ENCODE measurements around the gene GYS1. TPM values are rescaled to one million over a fixed set of nuclear protein-coding genes. Genes with fewer than 3 reads are reported as not detected.

GYS1 gene
- total and polyA plus RNA-seq, 2 donors: 14.0 to 22.2 TPM

DNA sequence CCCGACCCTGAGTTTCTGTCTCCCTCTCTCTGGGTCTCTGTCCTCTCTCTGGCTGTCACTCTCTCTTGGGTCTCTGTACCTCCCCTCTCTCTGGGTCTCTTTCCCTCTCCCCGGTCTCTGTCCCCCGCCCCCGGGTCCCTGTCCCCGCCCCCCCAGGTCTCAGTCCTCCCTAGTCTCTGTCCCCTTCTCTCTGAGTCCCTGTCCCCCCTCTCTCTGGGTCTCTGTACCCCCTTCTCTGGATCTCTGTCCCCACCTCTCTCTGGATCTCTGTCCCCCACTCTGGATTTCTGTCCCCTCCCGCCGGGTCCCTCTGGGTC, 30.3 kb downstream of the GYS1 start:
- H3K4me1 ChIP-seq (ENCODE audit: control insufficient read depth in 2 of 2, insufficient read depth in 2 of 2, low read length in 2 of 2): peaks cover 36 to 49% of the 10 kb centered on the region in 2 donors
- H3K27me3 ChIP-seq (ENCODE audit: control insufficient read depth in 2 of 2, insufficient read depth in 1 of 2, low read length in 1 of 2): no peaks in the 10 kb centered on the region
- no peak for DNase-seq (ENCODE audit: low read depth in 6 of 9, low spot score in 9 of 9)
- peaks cover 0 to 8% of the 10 kb centered on the region in 2 donors for H3K9me3 ChIP-seq (ENCODE audit: control insufficient read depth in 2 of 2, insufficient read depth in 1 of 2, low read length in 1 of 2)
- H3K4me3 ChIP-seq (ENCODE audit: low read length in 2 of 2): peak overlapping the region; percentile 6 to 16
- WGBS: 46% methylated on average over 7 of the region's 7 CpGs
- peak overlapping the region; percentile 73 to 95 for H3K27ac ChIP-seq (ENCODE audit: low read depth in 1 of 2, low read length in 1 of 2)
- H3K36me3 ChIP-seq (ENCODE audit: control insufficient read depth in 2 of 2, insufficient read depth in 2 of 2, low read length in 1 of 2): peaks cover 17 to 18% of the 10 kb centered on the region in 2 donors

DNA sequence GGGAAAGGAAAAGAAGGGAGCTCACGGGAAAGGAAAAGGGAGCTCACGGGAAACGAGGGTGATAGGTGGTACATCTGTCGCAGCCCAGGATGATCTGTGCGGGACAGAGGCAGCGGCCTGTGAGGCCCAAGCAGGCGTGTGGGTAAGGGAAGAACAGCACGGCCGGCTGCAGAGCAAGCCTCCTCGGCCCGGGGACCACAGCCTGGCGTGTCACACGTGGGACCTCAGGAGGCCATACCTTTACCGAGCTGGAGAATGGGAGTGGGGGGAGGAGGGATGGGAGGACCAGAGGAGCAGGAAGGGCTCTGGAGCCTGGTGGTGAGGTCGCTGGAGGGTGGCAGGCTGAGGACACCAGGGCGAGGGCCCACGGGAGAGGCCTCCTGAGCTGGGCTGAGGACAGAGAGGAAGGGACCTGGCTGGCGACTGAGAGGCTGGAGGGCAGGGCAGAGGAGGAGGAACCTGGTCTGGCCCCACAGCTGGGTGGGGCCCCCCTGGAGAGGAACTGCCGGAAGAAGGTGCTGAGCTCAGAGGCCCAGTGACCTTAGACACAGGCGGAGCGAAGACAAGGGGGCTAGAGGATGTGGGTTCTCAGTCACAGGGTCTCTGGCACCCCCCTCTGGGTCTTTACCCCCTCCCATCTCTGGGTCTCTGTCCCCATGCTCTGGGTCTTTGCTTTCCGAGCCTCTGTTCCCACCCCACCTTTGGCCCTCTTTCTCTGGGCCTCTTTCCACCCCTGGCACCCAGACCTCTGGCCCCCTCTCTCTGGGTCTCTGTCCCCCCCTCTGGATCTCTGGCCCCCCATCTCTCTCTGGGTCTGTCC, 30.9 kb downstream of the GYS1 start:
- Histone ChIP-seq H3K9me3 (ENCODE audit: control insufficient read depth in 2 of 2, insufficient read depth in 1 of 2, low read length in 1 of 2) (peaks cover 0 to 8% of the 10 kb centered on the region in 2 donors), H3K27ac (ENCODE audit: low read depth in 1 of 2, low read length in 1 of 2) (peak overlapping the region; percentile 73 to 95), H3K36me3 (ENCODE audit: control insufficient read depth in 2 of 2, insufficient read depth in 2 of 2, low read length in 1 of 2) (peaks cover 12 to 14% of the 10 kb centered on the region in 2 donors), H3K27me3 (ENCODE audit: control insufficient read depth in 2 of 2, insufficient read depth in 1 of 2, low read length in 1 of 2) (no peaks in the 10 kb centered on the region), H3K4me3 (ENCODE audit: low read length in 2 of 2) (peak overlapping the region; percentile 6 to 16), H3K4me1 (ENCODE audit: control insufficient read depth in 2 of 2, insufficient read depth in 2 of 2, low read length in 2 of 2) (peaks cover 36 to 49% of the 10 kb centered on the region in 2 donors)
- WGBS: 42% methylated on average over 22 of the region's 22 CpGs
- DNase-seq (ENCODE audit: low read depth in 6 of 9, low spot score in 9 of 9): peak in 7 of 9 donors; percentile 41 to 85 (median 67)

DNA sequence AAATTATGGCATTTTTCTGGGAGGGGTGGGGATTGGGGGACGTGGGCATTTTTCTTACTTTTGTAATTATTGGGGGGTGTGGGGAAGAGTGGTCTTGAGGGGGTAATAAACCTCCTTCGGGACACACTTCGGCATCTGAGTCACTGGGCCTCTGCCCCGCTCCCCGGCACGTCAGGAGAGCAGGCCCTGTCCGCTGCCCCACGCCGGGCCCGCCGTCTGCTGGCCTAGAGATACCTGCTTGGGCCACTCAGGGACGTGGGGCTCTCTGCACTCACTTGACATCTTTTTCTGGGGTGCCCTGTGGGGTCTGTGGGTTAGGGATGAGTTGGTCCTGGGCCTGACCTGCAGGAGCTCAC, 31.5 kb downstream of the GYS1 start:
- Histone ChIP-seq H3K9me3 (ENCODE audit: control insufficient read depth in 2 of 2, insufficient read depth in 1 of 2, low read length in 1 of 2) (peaks cover 0 to 6% of the 10 kb centered on the region in 2 donors), H3K4me1 (ENCODE audit: control insufficient read depth in 2 of 2, insufficient read depth in 2 of 2, low read length in 2 of 2) (peaks cover 34 to 47% of the 10 kb centered on the region in 2 donors), H3K27ac (ENCODE audit: low read depth in 1 of 2, low read length in 1 of 2) (peak overlapping the region; percentile 73 to 95), H3K36me3 (ENCODE audit: control insufficient read depth in 2 of 2, insufficient read depth in 2 of 2, low read length in 1 of 2) (peaks cover 12 to 13% of the 10 kb centered on the region in 2 donors), H3K4me3 (ENCODE audit: low read length in 2 of 2) (no peak overlapping the region), H3K27me3 (ENCODE audit: control insufficient read depth in 2 of 2, insufficient read depth in 1 of 2, low read length in 1 of 2) (no peaks in the 10 kb centered on the region)
- 89% methylated on average over 12 of the region's 12 CpGs for WGBS
- no peak for DNase-seq (ENCODE audit: low read depth in 6 of 9, low spot score in 9 of 9)

DNA sequence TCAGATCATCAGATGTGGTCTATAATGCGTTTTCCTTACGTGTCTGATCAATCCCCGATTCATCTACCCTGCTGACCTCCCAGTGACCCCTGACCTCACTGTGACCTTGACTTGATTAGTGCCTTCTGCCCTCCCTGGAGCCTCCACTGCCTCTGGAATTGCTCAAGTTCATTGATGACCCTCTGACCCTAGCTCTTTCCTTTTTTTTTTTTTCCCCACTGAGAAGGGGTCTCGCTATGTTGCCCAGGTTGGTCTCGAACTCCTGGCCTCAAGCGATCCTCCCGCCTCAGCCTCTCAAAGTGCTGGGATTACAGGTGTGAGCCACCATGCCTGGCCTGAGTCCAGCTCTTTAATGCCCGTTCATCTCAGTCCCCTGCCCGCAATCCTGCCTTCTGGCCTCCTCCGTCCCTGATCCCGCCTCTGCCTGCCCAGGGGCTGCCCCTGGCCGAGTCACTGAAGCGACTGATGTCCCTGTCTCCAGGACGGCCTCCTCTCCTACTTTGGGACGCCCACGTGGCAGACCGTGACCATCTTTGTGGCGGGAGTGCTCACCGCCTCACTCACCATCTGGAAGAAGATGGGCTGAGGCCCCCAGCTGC, 32.0 kb downstream of the GYS1 start:
- Histone ChIP-seq H3K9me3 (ENCODE audit: control insufficient read depth in 2 of 2, insufficient read depth in 1 of 2, low read length in 1 of 2) (peaks cover 0 to 1% of the 10 kb centered on the region in 2 donors), H3K27ac (ENCODE audit: low read depth in 1 of 2, low read length in 1 of 2) (peak overlapping the region in 1 of 2 donors; percentile 15), H3K4me3 (ENCODE audit: low read length in 2 of 2) (no peak overlapping the region), H3K36me3 (ENCODE audit: control insufficient read depth in 2 of 2, insufficient read depth in 2 of 2, low read length in 1 of 2) (peaks cover 11 to 14% of the 10 kb centered on the region in 2 donors), H3K4me1 (ENCODE audit: control insufficient read depth in 2 of 2, insufficient read depth in 2 of 2, low read length in 2 of 2) (peaks cover 32 to 44% of the 10 kb centered on the region in 2 donors), H3K27me3 (ENCODE audit: control insufficient read depth in 2 of 2, insufficient read depth in 1 of 2, low read length in 1 of 2) (no peaks in the 10 kb centered on the region)
- DNase-seq (ENCODE audit: low read depth in 6 of 9, low spot score in 9 of 9): no peak
- 97% methylated on average over 19 of the region's 19 CpGs for WGBS

DNA sequence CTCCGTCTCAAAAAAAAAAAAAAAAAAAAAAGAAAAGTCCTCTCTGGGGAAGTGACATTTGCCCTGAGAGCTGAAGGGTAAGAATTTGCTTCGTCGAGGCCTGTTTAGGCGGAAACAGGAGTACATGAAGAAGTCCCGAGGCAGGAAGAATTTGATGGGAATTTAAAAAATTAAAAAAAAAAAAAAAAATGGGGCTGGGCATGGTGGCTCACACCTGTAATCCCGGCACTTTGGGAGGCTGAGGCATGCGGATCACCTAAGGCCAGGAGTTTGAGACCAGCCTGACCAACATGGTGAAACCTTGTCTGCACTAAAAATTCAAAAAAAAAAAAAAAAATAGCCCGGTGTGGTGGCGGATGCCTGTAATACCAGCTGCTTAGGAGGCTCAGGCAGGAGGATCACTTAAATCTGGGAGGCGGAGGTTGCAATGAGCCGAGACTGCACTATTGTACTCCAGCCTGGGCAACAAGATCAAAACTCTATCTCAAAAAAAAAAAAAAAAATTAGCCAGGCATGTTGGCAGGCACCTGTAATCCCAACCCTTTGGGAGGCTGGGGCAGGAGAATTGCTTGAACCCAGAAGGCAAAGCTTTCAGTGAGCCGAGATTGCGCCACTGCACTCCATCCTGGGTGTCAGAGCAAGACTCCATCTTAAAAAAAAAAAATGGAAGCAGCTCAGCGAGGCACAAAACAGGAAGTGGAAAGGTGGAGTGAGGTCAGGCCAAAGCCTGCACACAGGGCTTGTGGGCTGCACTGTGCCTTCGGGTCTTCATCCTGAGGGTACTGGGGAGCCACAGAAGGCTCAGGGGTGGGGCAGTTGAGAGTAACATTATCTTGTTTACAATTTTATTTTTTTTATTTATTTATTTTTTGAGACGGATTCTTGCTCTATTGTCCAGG, 33.5 kb downstream of the GYS1 start:
- H3K27ac ChIP-seq (ENCODE audit: low read depth in 1 of 2, low read length in 1 of 2): peak overlapping the region in 1 of 2 donors; percentile 46
- H3K27me3 ChIP-seq (ENCODE audit: control insufficient read depth in 2 of 2, insufficient read depth in 1 of 2, low read length in 1 of 2): no peaks in the 10 kb centered on the region
- WGBS: 82% methylated on average over 16 of the region's 16 CpGs
- no peaks in the 10 kb centered on the region for H3K9me3 ChIP-seq (ENCODE audit: control insufficient read depth in 2 of 2, insufficient read depth in 1 of 2, low read length in 1 of 2)
- H3K4me3 ChIP-seq (ENCODE audit: low read length in 2 of 2): no peak overlapping the region
- H3K36me3 ChIP-seq (ENCODE audit: control insufficient read depth in 2 of 2, insufficient read depth in 2 of 2, low read length in 1 of 2): peaks cover 13 to 21% of the 10 kb centered on the region in 2 donors
- peak in 1 of 9 donors; percentile 31 for DNase-seq (ENCODE audit: low read depth in 6 of 9, low spot score in 9 of 9)
- peaks cover 36 to 47% of the 10 kb centered on the region in 2 donors for H3K4me1 ChIP-seq (ENCODE audit: control insufficient read depth in 2 of 2, insufficient read depth in 2 of 2, low read length in 2 of 2)

DNA sequence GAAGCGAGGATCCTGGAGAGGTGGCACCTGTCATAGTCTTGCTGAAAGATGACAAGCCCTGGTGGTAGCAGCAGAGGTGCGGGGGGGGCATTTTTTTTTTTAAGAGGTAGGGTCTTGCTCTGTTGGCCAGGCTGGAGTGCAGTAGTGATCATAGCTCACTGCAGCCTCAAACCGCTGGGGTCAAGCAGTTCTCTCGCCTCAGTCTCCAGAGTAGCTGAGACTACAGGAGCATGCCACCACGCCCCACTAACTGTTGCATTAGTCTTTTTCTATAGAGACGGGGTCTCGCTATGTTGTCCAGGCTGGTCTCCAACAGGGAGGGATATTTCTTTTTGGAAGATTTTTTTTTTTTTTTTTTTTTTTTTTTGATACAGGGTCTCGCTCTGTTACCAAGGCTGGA, 35.1 kb downstream of the GYS1 start:
- 98% methylated on average over 8 of the region's 8 CpGs for WGBS
- no peak overlapping the region for H3K27ac ChIP-seq (ENCODE audit: low read depth in 1 of 2, low read length in 1 of 2)
- no peak for DNase-seq (ENCODE audit: low read depth in 6 of 9, low spot score in 9 of 9)
- H3K9me3 ChIP-seq (ENCODE audit: control insufficient read depth in 2 of 2, insufficient read depth in 1 of 2, low read length in 1 of 2): no peaks in the 10 kb centered on the region
- peaks cover 13 to 21% of the 10 kb centered on the region in 2 donors for H3K36me3 ChIP-seq (ENCODE audit: control insufficient read depth in 2 of 2, insufficient read depth in 2 of 2, low read length in 1 of 2)
- H3K4me1 ChIP-seq (ENCODE audit: control insufficient read depth in 2 of 2, insufficient read depth in 2 of 2, low read length in 2 of 2): peaks cover 27 to 39% of the 10 kb centered on the region in 2 donors
- H3K27me3 ChIP-seq (ENCODE audit: control insufficient read depth in 2 of 2, insufficient read depth in 1 of 2, low read length in 1 of 2): no peaks in the 10 kb centered on the region
- no peak overlapping the region for H3K4me3 ChIP-seq (ENCODE audit: low read length in 2 of 2)

DNA sequence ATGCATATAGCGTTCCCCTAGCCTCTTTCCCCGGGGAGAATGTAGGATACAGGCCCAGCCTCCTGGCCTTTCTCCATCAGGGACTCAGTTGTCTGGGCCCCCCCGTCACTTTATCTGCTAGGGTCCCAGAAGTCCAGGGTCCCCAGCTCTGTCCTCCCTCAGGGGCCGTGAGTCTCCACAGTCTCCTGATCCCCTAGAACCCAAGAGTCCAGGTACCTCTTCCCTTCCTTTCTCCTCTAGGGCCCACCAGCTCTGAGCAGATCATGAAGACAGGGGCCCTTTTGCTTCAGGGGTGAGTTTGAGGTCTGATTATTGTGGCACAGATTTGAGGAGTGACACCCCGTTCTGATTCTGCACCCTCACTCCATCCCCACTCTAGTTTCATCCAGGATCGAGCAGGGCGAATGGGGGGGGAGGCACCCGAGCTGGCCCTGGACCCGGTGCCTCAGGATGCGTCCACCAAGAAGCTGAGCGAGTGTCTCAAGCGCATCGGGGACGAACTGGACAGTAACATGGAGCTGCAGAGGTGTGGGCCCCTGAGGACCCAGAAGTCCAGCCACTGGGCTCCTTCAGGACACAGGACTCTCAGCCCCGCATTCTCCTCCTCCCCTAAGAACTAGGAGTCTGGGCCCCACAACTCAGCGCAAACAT, 37.7 kb downstream of the GYS1 start:
- no peak for DNase-seq (ENCODE audit: low read depth in 6 of 9, low spot score in 9 of 9)
- peak overlapping the region in 1 of 2 donors; percentile 86 for H3K27ac ChIP-seq (ENCODE audit: low read depth in 1 of 2, low read length in 1 of 2)
- no peaks in the 10 kb centered on the region for H3K9me3 ChIP-seq (ENCODE audit: control insufficient read depth in 2 of 2, insufficient read depth in 1 of 2, low read length in 1 of 2)
- H3K4me1 ChIP-seq (ENCODE audit: control insufficient read depth in 2 of 2, insufficient read depth in 2 of 2, low read length in 2 of 2): peaks cover 22 to 25% of the 10 kb centered on the region in 2 donors
- H3K36me3 ChIP-seq (ENCODE audit: control insufficient read depth in 2 of 2, insufficient read depth in 2 of 2, low read length in 1 of 2): peaks cover 10 to 15% of the 10 kb centered on the region in 2 donors
- no peaks in the 10 kb centered on the region for H3K27me3 ChIP-seq (ENCODE audit: control insufficient read depth in 2 of 2, insufficient read depth in 1 of 2, low read length in 1 of 2)
- H3K4me3 ChIP-seq (ENCODE audit: low read length in 2 of 2): peak overlapping the region; percentile 83 to 96
- 69% methylated on average over 16 of the region's 16 CpGs for WGBS

DNA sequence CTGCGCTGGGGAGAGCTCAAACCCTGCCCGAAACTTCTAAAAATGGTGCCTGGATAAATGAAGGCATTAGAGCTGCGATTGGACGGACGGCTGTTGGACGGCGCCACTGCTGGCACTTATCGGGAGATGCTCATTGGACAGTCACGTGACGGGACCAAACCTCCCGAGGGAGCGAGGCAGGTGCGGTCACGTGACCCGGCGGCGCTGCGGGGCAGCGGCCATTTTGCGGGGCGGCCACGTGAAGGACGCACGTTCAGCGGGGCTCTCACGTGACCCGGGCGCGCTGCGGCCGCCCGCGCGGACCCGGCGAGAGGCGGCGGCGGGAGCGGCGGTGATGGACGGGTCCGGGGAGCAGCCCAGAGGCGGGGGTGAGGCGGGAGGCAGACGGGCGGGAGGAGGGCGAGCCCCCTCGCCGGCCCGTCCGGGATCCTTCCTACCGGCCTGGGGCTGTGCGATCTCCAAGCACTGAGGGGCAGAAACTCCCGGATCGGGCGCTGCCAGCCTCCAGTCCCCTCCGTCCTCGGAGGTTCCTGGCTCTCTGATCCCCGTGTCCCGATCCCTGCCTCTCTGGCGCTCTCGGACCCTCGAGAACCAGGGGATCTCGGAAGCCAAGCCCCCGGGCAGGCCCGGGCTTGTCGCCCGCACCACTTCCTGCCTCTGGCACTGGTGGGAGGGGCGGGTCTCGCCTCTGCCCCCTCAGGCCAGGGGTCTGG, 38.4 kb downstream of the GYS1 start, which contains the start of gene BAX:
TSS of gene BAX (plus strand) at position 281 of the 713 bp plus-strand sequence. CDS start at position 335, 54 bp downstream.
- Histone ChIP-seq H3K27ac (ENCODE audit: low read depth in 1 of 2, low read length in 1 of 2) (peak within 1 kb of the TSS; percentile 64 to 86), H3K27me3 (ENCODE audit: control insufficient read depth in 2 of 2, insufficient read depth in 1 of 2, low read length in 1 of 2) (no peaks in the 10 kb centered on the region), H3K4me3 (ENCODE audit: low read length in 2 of 2) (peak within 1 kb of the TSS; percentile 83 to 96), H3K4me1 (ENCODE audit: control insufficient read depth in 2 of 2, insufficient read depth in 2 of 2, low read length in 2 of 2) (peaks cover 20 to 21% of the 10 kb centered on the region in 2 donors), H3K36me3 (ENCODE audit: control insufficient read depth in 2 of 2, insufficient read depth in 2 of 2, low read length in 1 of 2) (peaks cover 10 to 15% of the 10 kb centered on the region in 2 donors), H3K9me3 (ENCODE audit: control insufficient read depth in 2 of 2, insufficient read depth in 1 of 2, low read length in 1 of 2) (no peaks in the 10 kb centered on the region)
- DNase-seq (ENCODE audit: low read depth in 6 of 9, low spot score in 9 of 9): peak; percentile 63 to 91 (median 82)
- WGBS: under 1% methylated on average over 71 of the region's 71 CpGs

Data from thymus (tissue), 11 donors.